SIG-M5 treated with dmso at 0.1 percent for 504 hours (cell line): Measurements from ENCODE around the gene FAM217A.
A peak's percentile ranks its signal among the peaks of the same experiment; 100 is the strongest.

Source experiments
- DNase-seq: peaks from one replicate; lab custom pipeline; 2025; ENCODE audit not compliant: unreplicated experiment; lab: John Stamatoyannopoulos, UW

FAM217A gene

DNA sequence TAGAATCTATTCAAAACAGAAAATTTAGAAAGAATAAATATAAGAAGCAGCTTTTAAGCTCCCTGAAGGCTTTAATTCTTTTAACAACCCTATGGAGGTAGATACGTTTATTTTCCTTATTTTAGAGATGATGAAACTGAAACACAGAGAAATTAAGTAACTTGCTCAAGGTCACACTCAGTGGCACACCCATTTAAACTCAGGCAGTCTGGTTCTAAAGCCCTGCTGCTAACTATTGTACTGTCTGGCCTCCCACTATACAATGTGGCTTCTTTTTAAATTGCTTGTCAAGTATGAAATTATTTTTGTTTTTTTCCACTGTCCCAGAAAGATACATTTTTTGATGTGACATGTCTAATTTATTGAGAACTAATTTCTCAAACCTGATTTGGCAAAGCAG lies 55.7 kb downstream of the FAM217A start:
- DNase-seq, result peak; percentile 63

DNA sequence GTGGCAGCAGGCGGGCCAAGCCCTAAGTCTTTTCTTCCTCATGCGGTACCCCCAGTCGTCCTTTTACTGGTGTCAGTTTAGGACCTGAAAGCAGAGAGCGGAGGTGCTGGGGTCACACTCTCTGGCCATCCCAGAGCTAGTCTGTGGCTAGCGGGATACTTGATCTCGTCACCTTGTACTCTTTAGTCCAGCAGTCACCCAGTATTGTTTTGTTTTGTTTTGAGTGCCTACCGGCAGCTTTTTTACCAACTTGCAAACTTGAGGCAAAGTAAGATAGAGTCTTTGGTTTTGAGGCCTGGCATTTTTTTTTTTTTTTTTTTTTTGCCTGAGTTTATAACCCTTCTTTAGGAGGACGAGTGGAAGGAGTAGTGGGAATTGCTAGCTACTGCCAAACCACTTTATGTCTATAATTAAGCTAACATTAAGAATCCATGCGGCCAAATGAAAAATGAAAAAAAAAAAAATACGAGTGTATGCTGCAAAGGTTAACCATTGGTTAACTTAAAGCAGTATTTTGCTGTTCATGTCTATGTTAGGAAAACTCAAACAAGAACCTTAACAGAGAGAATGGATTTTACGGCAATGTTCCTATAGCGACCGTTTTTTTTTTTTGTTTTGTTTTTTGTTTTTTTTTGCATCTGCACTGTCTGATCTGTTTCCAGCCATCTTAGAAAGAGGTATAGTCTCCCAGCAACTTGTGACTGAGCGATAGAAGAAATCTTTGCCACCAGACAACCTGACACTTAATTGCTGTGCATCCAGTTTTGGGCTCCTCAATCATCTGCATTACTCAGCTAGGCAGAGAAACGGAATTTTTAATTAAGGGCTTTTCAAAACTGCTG lies 56.9 kb downstream of the FAM217A start:
- DNase-seq, result no peak

DNA sequence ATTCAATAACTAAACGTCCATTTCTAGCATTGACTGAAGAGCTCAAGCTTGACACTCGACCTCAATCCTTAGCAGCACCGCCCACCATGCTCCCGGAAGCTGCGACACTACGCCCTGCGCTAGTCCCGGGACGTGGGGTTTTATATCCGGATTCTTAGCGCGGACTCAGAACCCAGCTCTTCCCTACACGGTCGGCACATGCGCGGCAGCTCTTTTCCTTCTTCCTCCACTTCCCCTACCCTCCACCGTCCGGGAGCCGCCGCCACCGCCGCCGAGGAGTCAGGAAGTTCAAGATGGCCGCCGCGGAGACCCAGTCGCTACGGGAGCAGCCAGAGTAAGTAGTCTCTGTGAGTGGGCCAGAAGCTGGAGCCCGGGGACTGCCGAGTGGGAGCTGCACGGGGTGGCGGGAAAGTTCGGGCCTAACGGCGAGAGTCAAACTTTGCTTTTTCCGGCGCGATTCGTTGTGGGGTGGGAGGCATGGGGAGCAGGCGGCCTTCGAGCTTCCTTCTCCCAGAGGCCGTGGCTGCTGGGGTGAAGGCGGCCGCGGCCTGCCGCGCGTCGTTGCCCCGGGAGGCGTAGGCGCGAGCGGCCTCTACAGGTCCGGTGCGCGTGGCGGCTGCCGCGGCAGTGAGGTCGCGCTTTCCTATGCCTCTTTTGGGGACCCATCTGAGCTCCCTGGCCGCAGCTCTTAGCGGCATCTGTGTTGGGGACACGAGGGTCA lies 57.6 kb downstream of the FAM217A start:
- DNase-seq, result peak; percentile 95

DNA sequence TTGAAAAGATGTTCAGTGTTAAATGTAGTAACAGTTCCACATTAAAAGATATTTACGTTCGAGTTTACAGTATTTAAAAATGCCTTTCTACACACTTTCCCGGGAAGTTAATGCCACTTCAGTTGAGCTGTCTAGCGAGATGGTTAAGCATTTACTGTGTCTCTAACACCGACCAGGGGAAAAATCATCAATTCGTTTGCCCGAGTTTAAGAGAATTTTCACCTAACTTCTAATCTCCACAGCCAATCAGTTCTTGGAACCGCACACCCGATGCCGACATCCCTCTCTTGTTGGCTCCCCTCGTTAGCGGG lies 58.2 kb downstream of the FAM217A start:
- DNase-seq, result no peak

DNA sequence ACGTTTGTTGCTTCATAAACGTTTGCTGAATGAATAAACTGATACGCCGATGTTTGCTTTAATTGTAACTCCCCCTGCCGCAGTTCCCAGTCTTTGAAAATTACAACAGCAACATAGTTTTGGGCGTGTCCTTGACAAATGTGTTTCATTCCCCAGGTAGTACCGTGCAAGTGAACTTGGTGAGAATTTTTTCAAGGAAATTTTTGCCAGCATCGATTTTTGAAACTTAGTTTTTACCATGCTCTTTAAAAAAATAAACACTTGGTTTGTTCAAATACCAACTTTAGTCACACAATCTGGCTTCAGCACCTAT lies 60.1 kb downstream of the FAM217A start:
- no peak for DNase-seq
